ENCODE results near the gene DCAF11.

Gene DCAF11

DNA sequence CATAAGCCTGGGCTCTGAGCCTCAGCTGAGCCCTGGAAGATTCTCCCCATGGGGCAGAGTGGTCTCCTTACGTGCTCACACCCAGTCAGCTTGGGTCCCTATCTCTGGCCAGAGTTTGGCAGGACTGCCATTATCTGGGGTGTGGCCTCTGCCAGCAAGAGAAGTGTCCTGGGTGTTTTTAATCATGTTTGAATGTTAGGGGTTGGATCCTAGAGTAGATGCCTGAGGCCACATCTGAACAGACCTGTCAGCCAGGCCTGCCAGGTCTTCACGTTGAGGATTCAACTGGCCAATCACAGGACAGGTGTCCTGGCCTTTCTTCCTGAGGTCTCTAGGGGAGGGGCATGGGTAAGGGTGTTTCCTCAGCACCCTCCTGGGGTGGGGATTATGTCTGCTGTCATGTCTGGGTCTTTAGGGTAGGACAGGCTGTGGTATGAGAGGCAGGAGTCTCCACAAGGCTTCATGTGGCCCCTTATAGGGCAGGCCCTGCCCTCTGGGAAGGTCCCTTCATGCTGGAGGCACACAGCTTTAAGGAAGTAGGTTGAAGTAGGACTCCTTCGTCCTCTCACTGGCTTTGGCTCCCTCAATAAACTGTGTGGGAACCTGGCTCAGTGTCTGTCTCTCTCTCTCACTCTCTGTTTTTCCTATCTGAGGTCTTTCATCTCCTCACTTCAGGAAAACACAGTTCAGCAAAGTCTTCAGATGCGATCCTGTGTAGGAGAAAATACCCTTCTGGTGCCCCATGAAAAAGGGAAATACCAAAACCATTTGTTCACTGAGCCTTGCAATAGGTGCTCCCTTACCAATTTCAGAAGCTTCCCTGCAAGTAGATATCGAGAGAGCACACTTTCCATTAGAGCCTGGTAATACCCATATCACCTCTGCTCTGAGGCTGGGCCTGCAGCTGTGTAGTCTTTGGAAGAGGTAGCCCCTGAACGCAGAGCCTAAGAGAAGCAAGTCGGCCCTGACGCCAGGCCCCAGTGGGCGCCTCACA lies 9.1 kb downstream of the DCAF11 start:
- no peak for DNase-seq

DNA sequence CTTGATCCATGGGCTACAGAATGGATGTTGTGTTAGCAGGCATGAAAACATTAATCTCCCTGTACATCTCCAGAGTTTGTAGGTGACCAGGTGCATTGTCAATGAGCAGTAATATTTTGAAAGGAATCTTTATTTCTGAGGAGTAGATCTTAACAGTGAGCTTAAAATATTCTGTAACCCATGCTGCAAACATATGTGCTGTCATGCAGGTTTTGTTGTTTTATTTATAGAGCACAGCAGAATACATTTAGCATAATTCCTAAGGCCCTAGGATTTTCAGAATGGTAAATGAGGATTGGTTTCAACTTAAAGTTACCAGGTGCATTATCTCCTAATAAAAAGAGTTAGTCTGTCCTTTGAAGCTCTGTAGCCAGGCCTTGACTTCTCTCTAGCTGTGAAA lies 12.4 kb downstream of the DCAF11 start:
- no peak for DNase-seq

DNA sequence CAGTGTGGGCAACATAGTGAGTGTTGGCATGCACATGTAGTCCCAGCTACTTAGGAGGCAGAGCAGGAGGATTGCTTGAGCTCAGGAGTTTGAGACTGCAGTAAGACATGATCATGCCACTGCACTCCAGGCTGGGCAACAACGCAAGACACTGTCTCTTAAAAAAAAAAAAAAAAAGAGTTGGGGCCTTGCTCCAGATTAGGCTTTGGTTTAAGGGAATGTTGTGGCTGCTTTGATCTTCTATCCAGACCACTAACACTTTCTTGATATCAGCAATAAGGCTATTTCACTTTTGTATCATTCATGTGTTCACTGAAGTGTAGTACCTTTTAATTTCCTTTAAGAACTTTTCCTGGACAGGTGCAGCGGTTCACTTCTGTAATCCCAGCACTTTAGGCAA lies 13.1 kb downstream of the DCAF11 start:
- DNase-seq = no peak

DNA sequence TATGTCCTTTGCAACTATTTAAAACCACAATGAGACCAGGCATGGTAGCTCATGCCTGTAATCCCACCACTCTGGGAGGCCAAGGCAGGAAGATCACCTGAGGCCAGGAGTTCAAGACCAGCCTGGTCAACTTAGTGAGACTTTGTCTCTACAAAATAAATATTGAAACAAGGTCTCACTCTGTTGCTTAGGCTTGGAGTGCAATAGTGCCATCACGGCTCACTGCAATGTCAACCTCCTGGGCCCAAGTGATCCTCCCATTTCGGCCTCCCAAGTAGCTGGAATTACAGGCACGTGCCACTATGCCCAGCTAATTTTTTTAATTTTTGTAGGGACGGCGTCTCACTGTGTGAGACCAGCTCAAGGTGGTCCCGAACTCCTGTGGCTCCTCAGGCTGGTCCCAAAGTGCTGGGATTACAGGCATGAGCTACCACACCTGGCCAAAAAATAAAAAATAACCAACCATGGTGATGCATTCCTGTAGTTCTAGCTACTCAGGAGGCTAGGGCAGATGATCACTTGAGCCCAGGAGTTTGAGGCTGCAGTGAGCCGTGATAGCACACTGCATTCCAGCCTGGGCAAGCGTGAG lies 14.9 kb downstream of the DCAF11 start:
- no peak for DNase-seq

DNA sequence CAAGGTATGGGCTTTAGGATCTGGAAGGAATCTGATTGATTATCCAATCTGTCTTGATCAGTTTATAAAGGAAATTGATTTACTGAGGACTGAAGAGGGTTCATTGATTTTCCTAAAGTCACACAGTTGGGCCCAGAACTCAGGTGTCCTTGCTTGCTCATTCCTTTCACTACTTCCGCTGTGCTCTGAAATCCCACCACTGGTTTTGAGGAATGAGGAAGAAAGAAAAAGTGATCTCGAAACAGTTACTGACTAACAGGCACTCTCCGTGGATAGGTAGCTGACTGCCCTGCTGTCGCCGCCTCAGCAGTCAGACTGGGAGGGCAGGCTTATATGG lies 15.8 kb downstream of the DCAF11 start, which contains the start of gene FITM1:
TSS of gene FITM1 (plus strand) at position 280 of the 337 bp plus-strand sequence. CDS start 905 bp downstream, outside the sequence.
- DNase-seq = no peak

DNA sequence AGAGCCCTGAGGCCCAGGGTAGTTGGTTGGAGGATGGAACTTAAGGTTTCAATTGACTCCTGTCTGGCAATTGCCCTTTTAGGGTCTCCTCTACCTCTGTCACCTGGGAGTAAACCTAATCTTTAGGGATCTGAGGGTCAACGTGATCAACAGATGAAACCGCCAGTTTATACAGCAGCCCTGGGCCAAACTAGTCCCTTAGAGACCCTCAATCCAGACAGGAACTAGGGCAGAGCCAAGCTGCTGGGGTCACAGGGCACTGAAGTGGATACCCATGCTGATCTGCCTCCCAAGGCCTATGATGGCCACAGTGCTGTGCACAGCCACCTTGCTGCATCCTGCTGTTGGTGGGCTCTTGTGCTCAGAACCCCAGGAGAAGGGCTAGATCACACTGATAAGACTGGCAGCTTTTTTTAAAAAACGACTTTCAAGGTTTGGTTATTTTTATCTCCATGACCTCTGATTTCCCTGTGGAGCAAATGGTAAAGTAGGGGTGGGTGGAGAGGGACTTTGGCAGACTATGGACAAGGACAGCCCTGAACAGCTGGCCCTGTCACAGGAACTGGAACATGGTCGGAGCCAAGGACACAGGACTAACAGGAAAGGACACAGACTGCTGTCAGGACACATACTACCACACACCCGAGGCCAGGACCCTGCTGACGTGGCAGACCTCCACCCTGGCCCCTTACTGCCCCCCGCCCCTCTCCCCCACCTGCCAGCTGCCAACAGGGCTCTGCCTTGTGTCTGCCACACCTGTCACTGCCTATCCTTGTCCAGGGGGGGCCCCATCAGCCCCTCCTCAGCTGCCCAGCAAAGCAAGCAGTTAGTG lies 16.4 kb downstream of the DCAF11 start:
- DNase-seq = no peak

DNA sequence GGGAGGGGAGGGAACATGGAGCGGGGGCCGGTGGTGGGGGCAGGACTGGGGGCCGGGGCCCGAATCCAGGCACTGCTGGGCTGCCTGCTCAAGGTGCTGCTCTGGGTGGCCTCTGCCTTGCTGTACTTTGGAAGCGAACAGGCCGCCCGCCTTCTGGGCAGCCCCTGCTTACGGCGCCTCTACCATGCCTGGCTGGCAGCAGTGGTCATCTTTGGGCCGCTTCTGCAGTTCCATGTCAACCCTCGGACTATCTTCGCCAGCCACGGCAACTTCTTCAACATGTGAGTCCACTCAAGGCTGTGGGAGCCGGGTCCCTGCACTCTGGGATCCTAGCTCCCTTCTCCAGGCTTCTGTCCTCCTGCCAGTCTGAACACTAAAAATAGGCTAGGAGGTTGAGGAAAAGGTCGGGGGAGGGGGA lies 17.0 kb downstream of the DCAF11 start:
- no peak for DNase-seq

DNA sequence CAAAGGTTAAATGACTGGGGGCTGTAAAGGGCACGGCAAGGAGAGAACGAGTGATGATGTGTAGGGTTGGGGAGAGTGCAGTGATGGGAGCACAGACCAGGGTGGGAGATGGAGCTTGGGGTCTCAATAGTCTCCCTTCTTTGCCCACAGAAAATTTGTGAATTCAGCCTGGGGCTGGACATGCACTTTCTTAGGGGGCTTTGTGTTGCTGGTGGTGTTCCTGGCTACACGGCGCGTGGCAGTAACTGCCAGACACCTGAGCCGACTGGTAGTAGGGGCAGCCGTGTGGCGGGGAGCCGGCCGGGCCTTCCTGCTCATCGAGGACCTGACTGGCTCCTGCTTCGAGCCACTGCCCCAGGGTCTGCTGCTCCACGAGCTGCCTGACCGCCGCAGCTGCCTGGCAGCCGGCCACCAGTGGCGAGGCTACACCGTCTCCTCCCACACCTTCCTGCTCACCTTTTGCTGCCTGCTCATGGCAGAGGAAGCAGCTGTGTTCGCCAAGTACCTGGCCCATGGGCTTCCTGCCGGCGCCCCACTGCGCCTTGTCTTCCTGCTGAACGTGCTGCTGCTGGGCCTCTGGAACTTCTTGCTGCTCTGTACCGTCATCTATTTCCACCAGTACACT lies 17.6 kb downstream of the DCAF11 start:
- DNase-seq = no peak

DNA sequence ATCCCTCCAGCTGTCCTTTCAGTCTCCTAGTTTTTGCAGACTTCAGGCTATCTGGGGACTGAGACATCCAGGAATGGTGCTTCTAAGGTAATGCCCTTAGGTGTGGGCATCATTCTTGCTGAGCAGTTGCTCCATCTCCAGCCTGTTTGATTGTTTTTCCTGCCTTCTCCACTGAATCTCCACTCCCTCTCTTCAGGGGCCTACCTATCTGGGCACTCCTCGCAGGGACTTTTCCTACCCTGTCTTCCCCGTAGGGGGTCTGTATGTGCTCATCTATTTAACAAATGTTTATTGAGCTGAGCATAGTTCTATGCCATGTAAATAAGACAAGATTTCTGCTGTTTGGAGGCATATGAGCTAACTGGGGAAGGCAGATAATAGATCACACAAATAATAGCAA lies 18.4 kb downstream of the DCAF11 start:
- no peak for DNase-seq

DNA sequence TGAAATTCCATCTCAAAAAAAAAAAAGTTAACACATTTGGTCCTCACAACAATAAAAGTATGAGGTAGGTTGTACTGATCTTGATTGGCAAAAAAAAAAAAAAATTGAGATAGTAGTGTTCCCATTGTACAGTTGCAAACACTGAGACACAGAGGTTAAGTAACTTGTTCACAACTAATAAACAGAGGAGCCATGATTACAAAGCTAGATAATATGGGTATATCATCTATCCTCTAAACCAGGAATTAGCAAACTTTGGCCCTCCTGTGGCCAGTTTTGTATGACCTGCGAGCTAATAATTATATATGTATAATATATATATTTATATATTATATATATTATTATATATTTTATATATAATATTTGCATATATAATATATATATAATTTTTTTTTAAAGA lies 19.2 kb downstream of the DCAF11 start:
- no peak for DNase-seq

DNA sequence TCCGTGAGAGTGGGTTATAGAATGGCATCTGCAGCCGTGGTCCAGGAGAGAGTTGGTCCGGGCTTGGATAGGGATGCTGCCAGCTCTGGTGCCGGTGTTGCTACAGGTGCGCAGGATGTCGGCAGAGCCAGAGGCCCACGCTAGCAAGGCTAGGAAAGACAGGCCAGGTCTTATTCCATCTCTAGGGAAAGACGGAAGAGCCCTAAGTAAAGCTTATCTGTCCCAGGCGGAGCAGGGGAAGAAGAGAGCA lies 20.9 kb downstream of the DCAF11 start:
- DNase-seq = no peak

DNA sequence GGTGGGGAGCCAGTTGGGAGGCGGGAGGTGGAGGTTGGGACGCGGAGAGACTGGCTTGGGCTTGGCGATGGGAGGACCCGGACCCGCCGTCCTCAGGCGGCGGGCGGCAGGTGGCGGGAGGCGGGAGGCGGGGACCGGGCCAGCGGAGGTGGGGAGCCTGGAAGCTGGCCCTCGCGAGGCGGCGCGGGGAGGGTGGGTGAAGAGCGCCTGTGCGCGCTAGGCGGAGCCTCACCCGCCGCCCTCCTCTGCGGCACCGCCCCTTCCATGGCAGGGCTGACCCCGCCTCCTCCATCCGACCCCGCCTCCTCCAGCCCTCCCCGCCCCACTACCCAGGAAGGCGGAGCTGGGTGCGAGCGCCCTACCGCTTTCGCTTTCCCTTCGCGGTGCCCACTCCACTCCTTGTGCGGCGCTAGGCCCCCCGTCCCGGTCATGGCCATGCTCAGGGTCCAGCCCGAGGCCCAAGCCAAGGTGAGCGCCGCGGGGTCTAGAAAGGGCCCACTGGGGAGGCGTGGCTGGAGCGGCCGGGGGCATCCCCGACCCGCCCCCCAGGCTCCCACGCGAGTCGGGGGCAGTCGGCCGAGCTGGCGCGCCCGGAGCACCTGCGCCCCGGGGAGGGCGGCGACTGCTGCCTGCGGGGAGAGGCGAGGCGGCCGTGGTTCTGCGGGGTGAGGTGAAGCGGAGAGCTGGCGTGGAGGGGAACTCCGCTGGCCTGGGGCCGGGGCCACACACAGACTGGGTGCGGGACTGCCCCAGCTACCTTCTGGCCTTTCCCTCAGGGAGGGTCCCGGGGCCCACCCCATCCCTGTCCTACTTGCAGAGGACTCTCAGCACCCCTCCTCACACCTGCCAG lies 21.5 kb downstream of the DCAF11 start, which contains the start of gene PSME1:
TSS of gene PSME1 (plus strand) at position 361 of the 850 bp plus-strand sequence. CDS start at position 430, 69 bp downstream.
- peak; percentile 90 for DNase-seq

DNA sequence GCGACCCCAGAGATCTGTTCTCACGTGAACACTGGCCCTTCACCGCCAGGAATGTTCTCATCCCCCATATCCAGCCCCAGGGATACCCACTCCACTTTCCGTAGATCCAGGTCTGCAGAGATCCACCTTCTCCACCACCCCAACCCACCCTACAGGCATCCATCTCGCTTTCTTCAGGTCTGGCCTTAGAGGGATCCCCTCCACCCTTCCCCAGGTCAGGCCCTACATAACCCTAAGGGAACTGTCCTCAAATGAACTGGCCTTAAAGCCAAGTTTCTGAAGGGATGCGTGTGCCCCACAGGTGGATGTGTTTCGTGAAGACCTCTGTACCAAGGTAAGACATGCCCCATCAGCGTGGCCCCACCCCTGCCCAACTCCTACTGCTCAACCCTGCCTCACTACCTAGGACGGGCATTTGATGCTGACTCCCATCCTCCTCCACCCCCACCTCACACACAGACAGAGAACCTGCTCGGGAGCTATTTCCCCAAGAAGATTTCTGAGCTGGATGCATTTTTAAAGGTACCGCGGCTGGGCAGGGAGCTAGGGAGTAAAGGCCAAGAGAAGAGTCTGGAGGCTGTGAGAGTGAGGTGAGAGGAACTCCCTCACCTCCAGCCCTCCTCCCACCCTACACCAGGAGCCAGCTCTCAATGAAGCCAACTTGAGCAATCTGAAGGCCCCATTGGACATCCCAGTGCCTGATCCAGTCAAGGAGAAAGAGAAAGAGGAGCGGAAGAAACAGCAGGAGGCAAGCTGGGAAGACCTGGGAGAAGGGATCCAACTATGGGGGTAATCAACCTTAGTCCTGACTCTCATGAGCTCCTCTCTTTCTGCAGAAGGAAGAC lies 22.3 kb downstream of the DCAF11 start:
- no peak for DNase-seq

DNA sequence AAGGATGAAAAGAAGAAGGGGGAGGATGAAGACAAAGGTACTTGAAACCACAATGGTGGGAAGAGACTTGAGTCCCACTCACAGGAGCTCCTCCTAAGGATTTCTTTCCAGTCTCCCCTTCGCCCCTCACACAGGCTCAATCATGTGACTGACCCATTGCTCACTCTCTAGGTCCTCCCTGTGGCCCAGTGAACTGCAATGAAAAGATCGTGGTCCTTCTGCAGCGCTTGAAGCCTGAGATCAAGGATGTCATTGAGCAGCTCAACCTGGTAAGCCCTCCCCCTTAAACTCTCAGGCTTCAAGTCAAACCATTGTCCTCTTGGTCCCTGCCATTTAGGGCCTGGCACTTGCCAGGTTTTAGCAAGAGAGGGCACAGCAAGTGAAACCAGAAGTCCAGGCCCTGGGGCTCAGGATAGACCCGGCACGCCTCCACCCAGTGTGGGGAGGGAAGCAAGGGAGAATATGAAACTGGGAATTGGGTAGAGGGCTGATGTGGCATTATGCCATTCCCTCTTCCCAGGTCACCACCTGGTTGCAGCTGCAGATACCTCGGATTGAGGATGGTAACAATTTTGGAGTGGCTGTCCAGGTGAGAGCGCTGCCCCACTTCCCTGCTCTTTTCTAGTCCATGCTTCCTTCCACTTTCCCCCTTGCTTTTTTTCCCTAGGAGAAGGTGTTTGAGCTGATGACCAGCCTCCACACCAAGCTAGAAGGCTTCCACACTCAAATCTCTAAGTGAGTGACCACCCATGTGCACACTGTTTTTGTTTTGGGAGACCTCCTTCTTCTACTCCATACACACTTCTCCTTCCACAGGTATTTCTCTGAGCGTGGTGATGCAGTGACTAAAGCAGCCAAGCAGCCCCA lies 23.2 kb downstream of the DCAF11 start:
- DNase-seq = no peak

DNA sequence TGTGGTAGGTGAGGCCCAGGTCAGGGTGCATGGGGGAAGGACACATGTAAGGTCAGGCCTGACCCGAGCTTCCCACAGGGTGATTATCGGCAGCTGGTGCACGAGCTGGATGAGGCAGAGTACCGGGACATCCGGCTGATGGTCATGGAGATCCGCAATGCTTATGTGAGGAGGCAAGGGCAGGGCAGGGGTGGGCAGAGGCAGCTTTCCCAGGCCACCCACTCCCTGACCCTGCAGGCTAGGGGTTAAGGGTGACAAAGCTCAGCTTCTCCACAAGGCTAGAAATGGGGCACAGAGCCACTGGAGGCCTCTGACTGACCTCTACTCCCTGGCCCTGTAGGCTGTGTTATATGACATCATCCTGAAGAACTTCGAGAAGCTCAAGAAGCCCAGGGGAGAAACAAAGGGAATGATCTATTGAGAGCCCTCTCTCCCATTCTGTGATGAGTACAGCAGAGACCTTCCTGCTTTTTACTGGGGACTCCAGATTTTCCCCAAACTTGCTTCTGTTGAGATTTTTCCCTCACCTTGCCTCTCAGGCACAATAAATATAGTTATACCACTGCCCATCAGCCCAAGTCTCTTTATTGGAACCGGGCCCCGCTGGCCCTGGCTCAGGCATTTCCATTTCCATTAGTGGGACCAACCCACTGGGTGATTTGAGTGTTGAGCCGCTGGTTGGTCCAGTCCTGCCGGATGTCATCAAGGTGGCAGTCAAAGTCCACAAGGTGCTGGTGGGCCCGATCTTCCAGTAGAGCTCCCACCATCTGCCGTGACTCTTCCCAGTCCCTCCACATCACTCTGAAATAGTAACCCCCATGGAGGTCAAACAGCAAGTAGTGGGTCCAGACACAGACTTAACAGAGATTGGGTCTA lies 24.1 kb downstream of the DCAF11 start:
- no peak for DNase-seq

DNA sequence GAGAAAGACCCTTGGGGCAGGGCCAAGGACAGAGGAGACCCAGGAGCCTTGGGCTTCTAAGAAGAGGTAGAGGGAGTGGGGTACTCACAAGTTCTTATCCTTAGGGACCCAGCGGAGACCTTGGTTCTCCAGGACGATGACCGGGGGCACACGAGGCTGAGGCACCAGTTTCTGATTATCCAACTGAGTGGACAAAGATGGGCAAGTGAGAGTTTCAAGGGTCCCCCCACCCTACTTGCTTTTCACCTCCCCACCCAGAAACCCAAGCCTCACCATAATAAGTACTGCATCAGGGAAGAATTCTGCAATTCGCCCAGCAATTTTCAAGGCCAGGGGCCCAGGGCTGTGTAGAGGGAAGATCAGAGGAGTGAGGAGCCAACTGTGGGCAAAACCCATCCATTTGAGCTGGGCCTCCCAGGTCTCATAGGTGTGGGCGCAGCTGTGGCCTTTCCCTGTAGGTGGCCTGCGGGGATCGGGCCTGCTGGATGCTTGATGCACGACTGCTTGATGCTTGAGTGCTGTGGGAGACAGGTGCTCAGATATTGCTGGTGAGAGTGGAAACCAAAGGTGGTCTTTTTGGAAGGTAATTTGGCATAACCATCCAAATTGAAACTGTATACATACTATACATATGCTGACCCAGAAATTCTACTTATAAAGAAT lies 24.8 kb downstream of the DCAF11 start:
- DNase-seq = no peak

DNA sequence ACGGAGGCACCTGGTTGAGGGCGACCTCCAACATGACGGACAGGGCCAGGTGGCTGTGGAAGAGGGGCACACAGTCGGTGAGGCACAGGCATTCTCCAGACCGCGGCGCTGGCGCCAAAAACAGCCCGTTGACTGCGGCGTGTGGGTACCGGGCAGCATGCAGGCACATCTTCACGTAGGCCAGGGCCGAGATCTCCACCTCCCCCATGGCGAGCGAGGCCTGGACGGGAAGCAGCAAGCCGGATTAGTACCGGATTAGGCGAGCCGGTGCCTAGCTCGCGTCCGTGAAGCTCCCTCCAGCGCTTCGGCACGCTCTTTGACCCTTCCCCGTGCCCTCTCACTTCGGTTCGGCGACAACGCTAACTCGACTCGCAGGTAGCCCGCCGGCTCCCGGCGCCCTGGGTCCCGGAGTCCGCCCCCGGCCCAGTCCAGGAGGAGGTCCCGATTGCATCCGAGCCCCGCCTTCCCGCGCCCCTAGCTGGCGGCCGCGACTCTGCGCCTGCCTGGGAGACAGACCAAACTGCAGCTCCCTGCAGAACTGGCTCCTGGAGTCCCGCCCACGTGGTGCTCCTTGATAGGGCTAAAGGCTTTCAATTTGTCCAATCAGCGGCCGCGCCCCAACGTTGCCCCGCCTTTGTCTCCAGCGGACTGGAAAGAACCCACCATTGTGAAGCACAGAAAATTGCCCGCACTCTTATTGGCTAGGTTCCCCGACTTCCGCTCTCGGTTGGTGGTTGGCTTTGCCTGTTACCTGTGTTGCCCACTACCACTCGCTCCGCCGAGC lies 26.7 kb downstream of the DCAF11 start, which contains the start of gene EMC9:
TSS of gene EMC9 (minus strand) at position 495 of the 784 bp plus-strand sequence. CDS start at position 208, 287 bp downstream.
- peak; percentile 99 for DNase-seq

DNA sequence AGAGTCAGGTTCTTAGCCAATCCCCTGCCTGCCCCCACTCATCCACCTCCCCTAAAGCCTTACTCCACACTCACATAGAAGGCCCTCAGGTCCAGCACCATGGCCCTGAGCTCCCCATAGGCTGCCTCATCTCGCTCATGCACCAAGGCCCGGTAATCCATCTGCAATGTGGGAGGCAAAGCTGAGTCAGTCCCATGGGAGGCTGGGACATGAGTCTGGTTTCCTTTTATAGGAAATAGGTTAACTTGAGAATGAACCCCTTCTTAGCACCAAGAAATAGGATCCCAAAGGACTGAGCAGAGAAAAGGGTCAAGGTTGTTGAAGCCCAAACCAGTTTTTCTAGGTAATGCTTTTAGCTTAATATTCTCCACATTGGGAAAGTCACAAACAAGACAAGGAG lies 28.9 kb downstream of the DCAF11 start:
- DNase-seq = no peak

All from NK-92 treated with Interleukin-12 subunit alpha and Interleukin-12 subunit beta, amount 100 ng/mL, for 24 hours (cell line).